Measurements from ENCODE around the gene KRT76.

KRT76 gene

GRCh38 chr12:52739963-52740362, 37.2 kb downstream of the KRT76 start:
- no peak for TF ChIP-seq CTCF (IDR thresholded peaks at IDR 0.05; ENCODE audit: insufficient read depth, low read length, poor library complexity, severe bottlenecking)

GRCh38 chr12:52735816-52736632, 41.1 kb downstream of the KRT76 start:
- no peak for TF ChIP-seq CTCF (IDR thresholded peaks at IDR 0.05; ENCODE audit: insufficient read depth, low read length, poor library complexity, severe bottlenecking)
- Histone ChIP-seq H3K36me3 (ENCODE audit: control insufficient read depth, insufficient read depth, low read length) (no peaks in the 10 kb centered on the region), H3K27me3 (replicated peaks; ENCODE audit: control insufficient read depth, insufficient read depth, low read length) (no peaks in the 10 kb centered on the region; the same call in 1 of the 2 replicates), H3K4me3 (replicated peaks; ENCODE audit: low read depth, low read length) (no peak overlapping the region)
- DNase-seq (ENCODE audit: extremely low read depth, insufficient read length): no peak

More at GRCh38 chr12:52739963-52740362, 37.2 kb downstream of the KRT76 start:
- no peaks in the 10 kb centered on the region for H3K36me3 ChIP-seq (ENCODE audit: control insufficient read depth, insufficient read depth, low read length)
- DNase-seq (ENCODE audit: extremely low read depth, insufficient read length): no peak
- H3K4me3 ChIP-seq (replicated peaks; ENCODE audit: low read depth, low read length): no peak overlapping the region
- no peaks in the 10 kb centered on the region for H3K27me3 ChIP-seq (replicated peaks; ENCODE audit: control insufficient read depth, insufficient read depth, low read length)

- no peak for TF ChIP-seq CTCF (IDR thresholded peaks at IDR 0.05; ENCODE audit: insufficient read depth, low read length, poor library complexity, severe bottlenecking)
- no peaks in the 10 kb centered on the region for H3K36me3 ChIP-seq (ENCODE audit: control insufficient read depth, insufficient read depth, low read length)
- H3K27me3 ChIP-seq (replicated peaks; ENCODE audit: control insufficient read depth, insufficient read depth, low read length): no peaks in the 10 kb centered on the region; the same call in 1 of the 2 replicates
- DNase-seq (ENCODE audit: extremely low read depth, insufficient read length): no peak
- no peak overlapping the region for H3K4me3 ChIP-seq (replicated peaks; ENCODE audit: low read depth, low read length)
Observed at GRCh38 chr12:52735106-52735505, 42.0 kb downstream of the KRT76 start.

- Histone ChIP-seq H3K36me3 (ENCODE audit: control insufficient read depth, insufficient read depth, low read length) (no peaks in the 10 kb centered on the region), H3K4me3 (replicated peaks; ENCODE audit: low read depth, low read length) (no peak overlapping the region), H3K27me3 (replicated peaks; ENCODE audit: control insufficient read depth, insufficient read depth, low read length) (no peaks in the 10 kb centered on the region; the same call in 1 of the 2 replicates)
- DNase-seq (ENCODE audit: extremely low read depth, insufficient read length): no peak
- no peak for TF ChIP-seq CTCF (IDR thresholded peaks at IDR 0.05; ENCODE audit: insufficient read depth, low read length, poor library complexity, severe bottlenecking)
Observed at GRCh38 chr12:52730793-52731192, 46.4 kb downstream of the KRT76 start.

GRCh38 chr12:52730383-52730782, 46.8 kb downstream of the KRT76 start:
- no peak for DNase-seq (ENCODE audit: extremely low read depth, insufficient read length)
- Histone ChIP-seq H3K4me3 (replicated peaks; ENCODE audit: low read depth, low read length) (no peak overlapping the region), H3K27me3 (replicated peaks; ENCODE audit: control insufficient read depth, insufficient read depth, low read length) (no peaks in the 10 kb centered on the region; the same call in 1 of the 2 replicates), H3K36me3 (ENCODE audit: control insufficient read depth, insufficient read depth, low read length) (no peaks in the 10 kb centered on the region)
- no peak for TF ChIP-seq CTCF (IDR thresholded peaks at IDR 0.05; ENCODE audit: insufficient read depth, low read length, poor library complexity, severe bottlenecking)
